Chondrocyte (in vitro differentiated cells): ENCODE measurements around the gene CNDP1. TPM values are rescaled to one million over a fixed set of nuclear protein-coding genes. Genes with fewer than 3 reads are reported as not detected.
A peak's percentile ranks its signal among the peaks of the same experiment; 100 is the strongest.

Experiments used
- DNase-seq: peaks from one replicate; pipeline ENCODE4 v3.0.0; 2021; ENCODE audit warnings: mixed read lengths, low spot score
- H3K27ac Mint-ChIP-seq: one replicate; pipeline ENCODE4 v1.8.0; 2021; ENCODE audit warnings: mild to moderate bottlenecking, moderate library complexity, mixed read lengths; ENCODE audit not compliant: unreplicated experiment
- H3K27me3 Mint-ChIP-seq: 2 replicates; pipeline ENCODE4 v1.8.0; 2021; ENCODE audit warnings: low read depth, mixed read lengths
- H3K36me3 Mint-ChIP-seq: 2 replicates; pipeline ENCODE4 v1.8.0; 2021; ENCODE audit warnings: low read depth, mixed read lengths
- H3K4me1 Mint-ChIP-seq: 2 replicates; pipeline ENCODE4 v1.8.0; 2021; ENCODE audit warnings: low read depth, mild to moderate bottlenecking, mixed read lengths
- H3K4me3 Mint-ChIP-seq: one replicate; pipeline ENCODE4 v1.8.0; 2021; ENCODE audit warnings: mild to moderate bottlenecking, moderate library complexity, mixed read lengths; ENCODE audit not compliant: unreplicated experiment
- H3K9me3 Mint-ChIP-seq: 2 replicates; pipeline ENCODE4 v1.8.0; 2021; ENCODE audit warnings: low read depth, mixed read lengths
- total RNA-seq: library from RNA; stranded (reverse); gene quantifications from 3 replicates; pipeline ENCODE4 v1.2.1, GENCODE V29; 2021
- TF ChIP-seq, protein P1 (sequence below): fragments of 200-600 bp; sonication (generic); IDR thresholded peaks from 2 replicates; pipeline ENCODE4 v1.5.0; 2021; ENCODE audit warnings: antibody characterized with exemption, mild to moderate bottlenecking, moderate library complexity

Gene CNDP1
- total RNA-seq, 1 donor from 2014 or later = 0.22 TPM

- Mint-ChIP-seq H3K4me1 (peaks cover 15% of the 10 kb centered on the region), H3K27me3 (no peaks in the 10 kb centered on the region), H3K36me3 (no peaks in the 10 kb centered on the region), H3K27ac (no peak overlapping the region), H3K9me3 (peaks cover 3% of the 10 kb centered on the region), H3K4me3 (no peak overlapping the region)
- TF ChIP-seq, protein P1, sequence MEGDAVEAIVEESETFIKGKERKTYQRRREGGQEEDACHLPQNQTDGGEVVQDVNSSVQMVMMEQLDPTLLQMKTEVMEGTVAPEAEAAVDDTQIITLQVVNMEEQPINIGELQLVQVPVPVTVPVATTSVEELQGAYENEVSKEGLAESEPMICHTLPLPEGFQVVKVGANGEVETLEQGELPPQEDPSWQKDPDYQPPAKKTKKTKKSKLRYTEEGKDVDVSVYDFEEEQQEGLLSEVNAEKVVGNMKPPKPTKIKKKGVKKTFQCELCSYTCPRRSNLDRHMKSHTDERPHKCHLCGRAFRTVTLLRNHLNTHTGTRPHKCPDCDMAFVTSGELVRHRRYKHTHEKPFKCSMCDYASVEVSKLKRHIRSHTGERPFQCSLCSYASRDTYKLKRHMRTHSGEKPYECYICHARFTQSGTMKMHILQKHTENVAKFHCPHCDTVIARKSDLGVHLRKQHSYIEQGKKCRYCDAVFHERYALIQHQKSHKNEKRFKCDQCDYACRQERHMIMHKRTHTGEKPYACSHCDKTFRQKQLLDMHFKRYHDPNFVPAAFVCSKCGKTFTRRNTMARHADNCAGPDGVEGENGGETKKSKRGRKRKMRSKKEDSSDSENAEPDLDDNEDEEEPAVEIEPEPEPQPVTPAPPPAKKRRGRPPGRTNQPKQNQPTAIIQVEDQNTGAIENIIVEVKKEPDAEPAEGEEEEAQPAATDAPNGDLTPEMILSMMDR = no peak
- DNase-seq = no peak
Observed at GRCh38 chr18:74616494-74616893, 82.2 kb downstream of the CNDP1 start.

DNA sequence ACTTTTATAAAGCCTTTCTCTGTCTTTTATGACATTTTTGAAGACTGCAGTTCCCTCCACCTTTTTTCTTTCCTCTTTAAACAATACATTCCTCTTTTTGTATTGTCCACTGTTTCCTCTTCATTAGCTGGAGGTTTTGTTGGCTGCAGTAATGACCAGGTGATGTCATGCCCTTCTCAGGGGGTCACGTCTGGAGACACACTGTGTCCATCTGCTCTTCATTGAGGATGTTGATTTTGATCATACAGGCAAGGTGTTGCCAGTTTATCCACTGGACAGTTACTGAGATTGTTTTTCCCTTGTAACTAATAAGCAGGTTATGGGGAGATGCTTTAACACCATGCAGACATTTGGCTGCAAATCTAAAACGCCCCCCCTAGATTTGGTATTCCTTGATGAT is 83.2 kb downstream of the CNDP1 start:
- peaks cover 3% of the 10 kb centered on the region for H3K9me3 Mint-ChIP-seq
- DNase-seq = no peak
- peaks cover 14% of the 10 kb centered on the region for H3K4me1 Mint-ChIP-seq
- TF ChIP-seq, protein P1 = no peak
- no peaks in the 10 kb centered on the region for H3K36me3 Mint-ChIP-seq
- no peak overlapping the region for H3K4me3 Mint-ChIP-seq
- no peak overlapping the region for H3K27ac Mint-ChIP-seq
- H3K27me3 Mint-ChIP-seq = no peaks in the 10 kb centered on the region

DNA sequence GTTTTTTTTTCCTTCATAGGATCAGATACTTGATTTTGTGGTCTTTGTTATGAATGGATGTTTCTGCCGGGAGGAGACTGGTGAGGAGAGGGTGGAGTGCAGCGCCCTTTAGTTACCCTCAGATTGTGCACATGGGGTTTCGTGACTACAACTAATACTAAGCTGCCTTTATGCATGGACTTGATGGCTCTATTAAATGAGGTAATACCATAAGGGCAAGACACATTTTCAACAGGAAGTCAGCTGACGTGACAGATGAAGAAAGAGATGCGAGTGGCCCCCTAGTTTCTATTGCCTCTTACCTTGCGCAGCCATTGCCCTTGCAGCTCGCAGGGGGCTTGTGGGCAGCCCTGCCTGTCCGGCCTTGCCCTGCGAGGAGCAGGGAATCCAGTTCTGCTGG is 87.8 kb downstream of the CNDP1 start:
- TF ChIP-seq, protein P1 = no peak
- Mint-ChIP-seq H3K9me3 (no peaks in the 10 kb centered on the region), H3K36me3 (no peaks in the 10 kb centered on the region), H3K27me3 (no peaks in the 10 kb centered on the region), H3K4me3 (no peak overlapping the region), H3K27ac (no peak overlapping the region), H3K4me1 (no peaks in the 10 kb centered on the region)
- DNase-seq = no peak

- no peaks in the 10 kb centered on the region for H3K4me1 Mint-ChIP-seq
- TF ChIP-seq, protein P1 = peak; percentile 76
- no peak overlapping the region for H3K4me3 Mint-ChIP-seq
Observed at GRCh38 chr18:74623047-74623816, 88.9 kb downstream of the CNDP1 start.

DNA sequence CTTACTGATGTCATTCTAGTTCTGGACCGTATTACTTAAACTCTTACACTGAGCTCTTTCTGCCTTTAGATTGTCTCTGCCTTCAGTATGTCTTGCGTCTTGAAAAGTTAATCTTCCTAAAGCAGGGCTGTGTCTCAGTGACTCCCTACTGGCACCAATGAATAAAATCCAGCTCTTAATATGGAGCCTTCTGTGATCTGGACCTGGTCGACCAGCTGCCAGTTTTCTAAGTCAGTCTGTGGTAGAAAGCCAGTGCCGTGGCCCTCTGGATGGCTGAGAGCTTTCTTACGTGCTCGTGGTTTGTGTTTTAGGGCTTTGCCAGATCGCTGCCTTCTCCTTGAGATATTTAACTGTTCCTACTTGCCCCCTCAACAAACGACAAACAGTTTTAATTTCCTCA is 90.2 kb downstream of the CNDP1 start:
- no peak for DNase-seq
- Mint-ChIP-seq H3K36me3 (no peaks in the 10 kb centered on the region), H3K27me3 (no peaks in the 10 kb centered on the region), H3K4me3 (no peak overlapping the region), H3K9me3 (no peaks in the 10 kb centered on the region), H3K4me1 (no peaks in the 10 kb centered on the region), H3K27ac (no peak overlapping the region)
- TF ChIP-seq, protein P1 = no peak

More at GRCh38 chr18:74623047-74623816, 88.9 kb downstream of the CNDP1 start:
- no peak for DNase-seq
- no peaks in the 10 kb centered on the region for H3K9me3 Mint-ChIP-seq
- no peaks in the 10 kb centered on the region for H3K36me3 Mint-ChIP-seq
- H3K27me3 Mint-ChIP-seq = no peaks in the 10 kb centered on the region
- H3K27ac Mint-ChIP-seq = no peak overlapping the region
